ENCODE measurements around the gene HIVEP3.

DNA sequence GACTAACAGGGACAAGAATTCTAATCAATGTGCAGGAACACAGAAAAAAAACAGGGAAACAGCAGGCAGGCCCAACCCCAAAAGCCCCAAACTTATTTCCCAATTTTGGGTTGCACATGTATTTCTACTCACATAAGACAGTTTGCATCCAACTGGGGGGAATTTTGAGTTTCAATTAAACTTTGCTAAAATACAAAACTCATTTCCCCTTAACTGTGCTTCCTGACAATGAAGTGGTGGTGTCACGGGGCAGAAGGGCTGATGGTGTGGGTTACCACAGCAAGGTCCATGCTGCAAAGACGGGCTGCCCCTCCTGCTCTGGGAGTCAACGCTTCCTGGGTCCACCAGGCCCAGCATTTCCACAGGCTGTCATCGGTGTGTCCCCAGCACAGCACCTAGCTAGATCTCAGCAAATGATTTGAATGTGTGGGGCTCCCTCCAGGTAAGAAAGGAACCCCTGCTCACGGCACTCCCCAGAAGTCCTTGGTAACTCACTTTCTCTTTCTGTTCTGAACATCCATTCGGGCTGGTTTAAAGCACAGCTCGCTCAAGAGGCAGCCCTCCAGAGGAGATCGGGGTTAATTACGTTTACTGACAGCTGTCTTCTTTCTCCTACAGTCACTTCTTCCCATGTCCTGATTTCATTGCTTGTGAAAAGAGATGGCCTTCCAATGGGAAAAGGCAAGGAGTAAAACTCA is 27.4 kb downstream of the HIVEP3 start:
- TF ChIP-seq MXI1 (IDR thresholded peaks at IDR 0.05; ENCODE audit: low read depth, low read length) (no peak), RAD21 (IDR thresholded peaks at IDR 0.05; ENCODE audit: low read length) (peak; percentile 26)
- TF ChIP-seq, protein P1, sequence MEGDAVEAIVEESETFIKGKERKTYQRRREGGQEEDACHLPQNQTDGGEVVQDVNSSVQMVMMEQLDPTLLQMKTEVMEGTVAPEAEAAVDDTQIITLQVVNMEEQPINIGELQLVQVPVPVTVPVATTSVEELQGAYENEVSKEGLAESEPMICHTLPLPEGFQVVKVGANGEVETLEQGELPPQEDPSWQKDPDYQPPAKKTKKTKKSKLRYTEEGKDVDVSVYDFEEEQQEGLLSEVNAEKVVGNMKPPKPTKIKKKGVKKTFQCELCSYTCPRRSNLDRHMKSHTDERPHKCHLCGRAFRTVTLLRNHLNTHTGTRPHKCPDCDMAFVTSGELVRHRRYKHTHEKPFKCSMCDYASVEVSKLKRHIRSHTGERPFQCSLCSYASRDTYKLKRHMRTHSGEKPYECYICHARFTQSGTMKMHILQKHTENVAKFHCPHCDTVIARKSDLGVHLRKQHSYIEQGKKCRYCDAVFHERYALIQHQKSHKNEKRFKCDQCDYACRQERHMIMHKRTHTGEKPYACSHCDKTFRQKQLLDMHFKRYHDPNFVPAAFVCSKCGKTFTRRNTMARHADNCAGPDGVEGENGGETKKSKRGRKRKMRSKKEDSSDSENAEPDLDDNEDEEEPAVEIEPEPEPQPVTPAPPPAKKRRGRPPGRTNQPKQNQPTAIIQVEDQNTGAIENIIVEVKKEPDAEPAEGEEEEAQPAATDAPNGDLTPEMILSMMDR (IDR thresholded peaks at IDR 0.05) = peak; percentile 13; the same call in 1 of the 2 replicates
